Endothelial cell (in vitro differentiated cells): Measurements from ENCODE around the gene ZZZ3. TPM values are rescaled to one million over a fixed set of nuclear protein-coding genes. Genes with fewer than 3 reads are reported as not detected.

Experiments used
- DNase-seq: peaks from one replicate; pipeline ENCODE4 v3.0.0; 2021; ENCODE audit warnings: low spot score
- H3K27ac Mint-ChIP-seq: one replicate; pipeline ENCODE4 v1.8.0; 2021; ENCODE audit warnings: mixed read lengths, inconsistent platforms; ENCODE audit not compliant: unreplicated experiment
- H3K27me3 Mint-ChIP-seq: one replicate; pipeline ENCODE4 v1.8.0; 2021; ENCODE audit warnings: mild to moderate bottlenecking, moderate library complexity, mixed read lengths, inconsistent platforms; ENCODE audit not compliant: unreplicated experiment
- H3K36me3 Mint-ChIP-seq: one replicate; pipeline ENCODE4 v1.8.0; 2021; ENCODE audit warnings: mild to moderate bottlenecking, low read depth, mixed read lengths, inconsistent platforms; ENCODE audit not compliant: unreplicated experiment
- H3K4me1 Mint-ChIP-seq: one replicate; pipeline ENCODE4 v1.8.0; 2021; ENCODE audit warnings: mild to moderate bottlenecking, mixed read lengths, inconsistent platforms; ENCODE audit not compliant: unreplicated experiment
- H3K4me3 Mint-ChIP-seq: one replicate; pipeline ENCODE4 v1.8.0; 2021; ENCODE audit warnings: mild to moderate bottlenecking, mixed read lengths, inconsistent platforms; ENCODE audit not compliant: unreplicated experiment
- H3K9me3 Mint-ChIP-seq: one replicate; pipeline ENCODE4 v1.8.0; 2021; ENCODE audit warnings: mixed read lengths, inconsistent platforms; ENCODE audit not compliant: unreplicated experiment
- total RNA-seq: library from RNA; stranded (reverse); fragmentation: NEBNext Ultra II Directional; extraction: Animal tissue kit (Norgen Biotek cat#: 25700); gene quantifications from one replicate; pipeline ENCODE4 v1.2.1, GENCODE V29; 2021; ENCODE audit not compliant: unreplicated experiment
- TF ChIP-seq, protein P1 (sequence below): fragments of 200-600 bp; sonication (generic); IDR thresholded peaks from one replicate; pipeline ENCODE4 v1.5.0; 2021; ENCODE audit warnings: antibody characterized with exemption; ENCODE audit not compliant: unreplicated experiment

The ZZZ3 gene
- total RNA-seq, 1 donor from 2014 or later: 39.3 TPM

DNA sequence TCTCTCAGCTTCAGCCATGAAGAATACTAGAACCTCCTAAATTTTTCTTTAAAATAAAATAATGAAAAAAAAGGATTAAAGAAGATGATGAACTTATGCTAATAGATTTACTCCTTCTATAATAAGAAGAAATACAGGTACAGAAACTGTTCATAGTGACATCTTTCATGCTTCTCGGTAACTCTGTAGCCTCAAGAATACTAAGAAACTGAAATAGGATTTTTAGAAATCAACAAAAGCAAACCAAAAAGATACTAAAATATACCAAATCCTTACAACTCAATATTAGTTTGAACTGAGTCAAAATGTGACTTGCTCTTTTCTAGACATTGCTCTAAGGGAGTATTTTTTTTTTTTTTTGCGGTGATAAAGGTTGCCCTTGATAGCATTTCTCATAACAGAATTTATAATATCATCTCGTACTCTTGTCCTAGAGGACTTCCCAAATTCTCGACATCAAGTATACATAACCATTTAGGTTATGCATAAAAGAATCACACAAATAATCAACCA, 42.8 kb downstream of the ZZZ3 start:
- no peak overlapping the region for H3K4me3 Mint-ChIP-seq
- TF ChIP-seq, protein P1, sequence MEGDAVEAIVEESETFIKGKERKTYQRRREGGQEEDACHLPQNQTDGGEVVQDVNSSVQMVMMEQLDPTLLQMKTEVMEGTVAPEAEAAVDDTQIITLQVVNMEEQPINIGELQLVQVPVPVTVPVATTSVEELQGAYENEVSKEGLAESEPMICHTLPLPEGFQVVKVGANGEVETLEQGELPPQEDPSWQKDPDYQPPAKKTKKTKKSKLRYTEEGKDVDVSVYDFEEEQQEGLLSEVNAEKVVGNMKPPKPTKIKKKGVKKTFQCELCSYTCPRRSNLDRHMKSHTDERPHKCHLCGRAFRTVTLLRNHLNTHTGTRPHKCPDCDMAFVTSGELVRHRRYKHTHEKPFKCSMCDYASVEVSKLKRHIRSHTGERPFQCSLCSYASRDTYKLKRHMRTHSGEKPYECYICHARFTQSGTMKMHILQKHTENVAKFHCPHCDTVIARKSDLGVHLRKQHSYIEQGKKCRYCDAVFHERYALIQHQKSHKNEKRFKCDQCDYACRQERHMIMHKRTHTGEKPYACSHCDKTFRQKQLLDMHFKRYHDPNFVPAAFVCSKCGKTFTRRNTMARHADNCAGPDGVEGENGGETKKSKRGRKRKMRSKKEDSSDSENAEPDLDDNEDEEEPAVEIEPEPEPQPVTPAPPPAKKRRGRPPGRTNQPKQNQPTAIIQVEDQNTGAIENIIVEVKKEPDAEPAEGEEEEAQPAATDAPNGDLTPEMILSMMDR: no peak
- no peaks in the 10 kb centered on the region for H3K9me3 Mint-ChIP-seq
- H3K36me3 Mint-ChIP-seq: no peaks in the 10 kb centered on the region
- peak overlapping the region; percentile 22 for H3K27ac Mint-ChIP-seq
- H3K27me3 Mint-ChIP-seq: no peaks in the 10 kb centered on the region
- DNase-seq: no peak
- H3K4me1 Mint-ChIP-seq: peaks cover 6% of the 10 kb centered on the region

DNA sequence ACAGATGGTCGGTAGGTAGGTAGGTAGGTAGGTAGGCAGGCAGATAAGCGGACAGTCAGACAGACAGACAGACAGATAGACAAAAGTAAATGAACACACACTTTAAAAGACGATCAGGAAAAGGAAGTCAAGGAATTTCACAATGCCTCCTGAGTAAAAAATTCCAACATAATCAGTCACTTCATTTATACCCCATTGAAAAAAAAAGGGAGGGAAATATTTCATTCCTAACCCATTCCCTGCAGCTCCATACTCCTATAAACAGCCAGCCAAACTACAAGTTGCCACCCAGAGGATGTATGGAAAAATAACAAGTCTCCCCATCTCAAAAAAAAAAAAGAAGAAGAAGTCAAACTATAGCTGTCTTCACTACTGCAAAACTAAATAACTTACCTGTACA, 43.4 kb downstream of the ZZZ3 start:
- no peaks in the 10 kb centered on the region for H3K27me3 Mint-ChIP-seq
- H3K36me3 Mint-ChIP-seq: no peaks in the 10 kb centered on the region
- peak overlapping the region; percentile 22 for H3K27ac Mint-ChIP-seq
- peaks cover 6% of the 10 kb centered on the region for H3K4me1 Mint-ChIP-seq
- H3K4me3 Mint-ChIP-seq: no peak overlapping the region
- TF ChIP-seq, protein P1: no peak
- no peaks in the 10 kb centered on the region for H3K9me3 Mint-ChIP-seq
- no peak for DNase-seq

DNA sequence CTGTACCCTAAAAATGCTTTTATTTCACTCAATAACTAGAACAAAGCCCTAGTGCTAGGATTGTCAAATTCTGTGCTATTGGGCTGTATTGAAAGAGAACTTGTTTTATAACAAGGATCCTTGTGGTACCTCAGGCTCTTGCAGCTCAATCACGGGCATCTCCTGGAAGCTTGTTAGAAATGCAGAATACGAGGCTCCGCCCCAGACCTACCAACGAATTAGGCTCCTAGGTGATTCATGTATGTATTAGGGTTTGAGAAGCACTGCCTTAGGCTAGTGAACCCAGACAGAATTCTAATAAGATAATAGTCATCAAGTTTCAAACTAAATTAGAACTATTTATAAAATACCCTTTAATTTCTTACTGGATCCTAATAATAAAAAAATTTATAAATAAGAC, 45.6 kb downstream of the ZZZ3 start:
- no peak for DNase-seq
- no peaks in the 10 kb centered on the region for H3K9me3 Mint-ChIP-seq
- no peaks in the 10 kb centered on the region for H3K27me3 Mint-ChIP-seq
- H3K4me1 Mint-ChIP-seq: peaks cover 6% of the 10 kb centered on the region
- no peak overlapping the region for H3K4me3 Mint-ChIP-seq
- H3K36me3 Mint-ChIP-seq: peaks cover 7% of the 10 kb centered on the region
- no peak overlapping the region for H3K27ac Mint-ChIP-seq
- TF ChIP-seq, protein P1: no peak

Other genes with a start within 250 kb of the ZZZ3 start
- gene USP33, start 77.2 kb upstream of the ZZZ3 start, total RNA-seq: 58.5 TPM
- gene MIGA1, start 97.0 kb upstream of the ZZZ3 start, total RNA-seq: 12.3 TPM
- 2.4 TPM for gene NEXN, start 206.0 kb upstream of the ZZZ3 start, total RNA-seq